Breast epithelium (tissue), 3 donors: Measurements from ENCODE around the gene UBR3.

ENCODE experiments used
- CTCF ChIP-seq, 3 donors: fragments of 450-650 bp; IDR thresholded peaks; one replicate each; pipeline ENCODE4 v1.5.1; 2016 to 2017; ENCODE audit warnings: antibody characterized with exemption in 3 of 3, mild to moderate bottlenecking in 3 of 3, moderate library complexity in 3 of 3
- POLR2A ChIP-seq: fragments of 450-650 bp; IDR thresholded peaks from one replicate; pipeline ENCODE4 v1.6.1; 2016; ENCODE audit warnings: antibody characterized with exemption, mild to moderate bottlenecking, moderate library complexity
- POLR2AphosphoS5 ChIP-seq, 3 donors: sonication (generic); formaldehyde crosslinking; IDR thresholded peaks; one replicate each; pipeline ENCODE4 v1.6.1; 2017; ENCODE audit warnings: antibody characterized with exemption in 3 of 3

- no peak for TF ChIP-seq CTCF (IDR thresholded peaks at IDR 0.05)
- TF ChIP-seq POLR2AphosphoS5 (IDR thresholded peaks at IDR 0.05): no peak
- TF ChIP-seq POLR2A: no peak
These were observed 118.8 kb downstream of the UBR3 start for GRCh38 chr2:169946092-169946491.
